Inflammatory macrophage (primary cell): ENCODE measurements around the gene CROCC2.

Source experiments
- DNase-seq, 2 donors: peaks; one replicate each; pipeline ENCODE4 v3.0.0-alpha.2; 2020 to 2022

Gene CROCC2

DNA sequence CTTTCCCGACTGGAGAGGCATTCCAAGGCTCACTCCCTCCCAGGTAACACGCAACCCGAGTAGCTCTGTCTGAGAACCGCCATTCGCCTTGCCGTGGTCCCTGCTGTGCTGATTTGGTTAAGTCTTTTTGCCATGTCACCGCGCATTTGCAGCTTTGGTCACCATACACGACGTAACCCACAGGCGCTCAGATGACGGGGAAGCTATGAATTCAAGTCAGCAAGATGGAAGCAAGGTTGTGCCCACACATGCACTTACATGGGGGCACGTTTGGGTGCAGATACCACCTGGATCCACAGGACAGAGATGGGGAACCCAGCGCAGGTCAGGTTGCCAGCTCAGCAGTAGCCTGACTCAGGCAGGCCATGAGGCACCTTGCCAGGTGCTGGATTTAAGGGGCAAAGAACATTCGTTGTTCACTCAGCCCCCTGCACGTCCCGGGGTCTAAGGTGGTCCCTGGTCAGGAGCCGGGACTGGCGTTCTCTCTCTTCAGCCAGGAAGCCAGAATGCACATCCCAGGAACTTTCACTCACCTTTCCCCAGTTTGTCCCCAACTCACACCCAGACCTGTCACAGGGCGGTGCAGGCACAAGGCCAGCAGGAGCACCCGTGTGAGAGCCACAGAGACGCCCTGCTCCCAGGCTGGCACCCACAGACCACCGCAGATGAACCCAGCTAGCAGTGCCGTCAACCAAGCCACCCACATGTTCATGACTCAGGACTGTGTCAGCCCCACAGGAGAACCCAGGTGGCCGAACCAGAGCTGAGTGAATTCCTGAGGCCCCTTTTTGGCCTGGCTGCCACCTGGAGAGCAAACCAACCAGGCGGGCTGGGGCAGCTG lies 112.1 kb downstream of the CROCC2 start:
- DNase-seq = no peak

DNA sequence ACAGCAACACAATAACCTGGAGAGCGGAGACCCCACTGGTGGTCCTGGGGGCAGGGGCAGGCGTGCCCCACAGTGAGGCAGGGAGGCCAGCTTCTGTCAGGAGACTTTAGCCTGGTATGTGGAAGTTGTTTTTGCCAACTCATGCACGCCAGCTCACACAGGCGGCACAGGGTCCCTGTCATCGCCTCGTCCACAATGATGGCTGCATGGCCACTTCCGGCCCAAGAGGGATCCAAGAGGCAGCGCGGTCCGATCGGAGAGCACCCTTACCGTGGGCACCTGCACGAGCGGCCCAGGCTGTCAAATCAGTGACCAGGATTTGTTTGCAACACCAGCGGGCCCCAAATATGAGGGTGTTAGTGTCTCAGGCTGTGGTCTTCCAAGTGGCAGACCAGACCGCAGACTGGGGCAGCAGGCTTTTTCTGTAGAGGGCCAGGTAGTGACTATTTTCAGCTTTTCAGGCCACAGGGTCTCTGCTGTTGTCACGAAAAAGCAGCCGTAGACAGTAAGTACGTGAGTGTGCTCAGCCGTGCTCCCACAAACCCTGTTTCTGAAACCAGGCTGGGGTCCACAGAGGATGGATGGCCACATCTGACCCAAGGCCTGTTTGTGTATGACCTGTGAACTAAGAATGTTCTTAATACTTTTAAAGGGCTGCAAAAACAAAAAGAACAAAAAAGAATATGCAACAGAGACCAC lies 113.5 kb downstream of the CROCC2 start:
- DNase-seq = no peak

DNA sequence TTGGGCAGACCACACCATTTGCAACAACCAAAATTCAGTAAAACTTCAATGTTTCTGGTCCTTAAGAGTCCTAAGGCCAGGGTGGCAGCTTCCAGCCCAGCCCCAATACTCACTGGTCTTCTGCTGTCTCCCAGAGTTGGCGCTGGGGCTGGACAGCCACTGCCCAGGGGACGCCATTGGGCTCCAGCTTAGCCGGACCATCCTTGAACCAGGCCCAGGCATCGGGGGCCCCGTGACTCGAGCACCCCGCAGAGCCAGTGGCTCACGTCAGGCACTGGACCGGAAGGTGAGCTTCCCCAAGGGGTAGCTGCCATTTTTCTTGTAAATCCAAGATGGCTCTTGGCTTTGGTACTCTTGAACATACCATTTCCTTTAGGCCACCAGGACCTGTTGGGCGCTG lies 114.1 kb downstream of the CROCC2 start:
- no peak for DNase-seq

DNA sequence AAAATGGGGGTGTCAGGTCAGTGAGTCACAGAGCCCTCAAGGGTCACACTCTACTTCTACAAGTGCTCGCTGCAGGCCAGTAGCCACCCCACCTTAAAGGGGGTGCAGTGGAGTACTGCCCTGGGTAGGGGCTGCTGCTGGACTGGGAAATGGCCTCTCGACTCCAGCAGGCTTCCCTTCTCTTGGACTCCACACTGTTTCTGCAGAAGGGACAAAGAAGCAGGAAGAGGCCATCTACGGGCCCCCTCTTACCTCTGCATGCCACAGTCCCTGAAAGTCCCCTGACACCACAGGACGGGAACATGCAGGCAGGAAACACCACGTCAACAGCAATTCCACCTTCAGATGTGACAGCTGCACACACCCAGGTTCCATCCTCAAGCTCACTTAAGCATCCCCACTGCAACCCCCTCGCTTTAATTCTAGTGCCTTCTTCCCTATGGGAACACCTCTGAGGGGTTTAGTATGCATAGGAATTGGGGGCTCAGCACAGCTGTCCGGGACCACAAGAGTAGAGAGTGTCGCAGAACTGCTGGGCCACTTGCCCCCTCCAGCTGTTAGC lies 114.6 kb downstream of the CROCC2 start:
- no peak for DNase-seq

DNA sequence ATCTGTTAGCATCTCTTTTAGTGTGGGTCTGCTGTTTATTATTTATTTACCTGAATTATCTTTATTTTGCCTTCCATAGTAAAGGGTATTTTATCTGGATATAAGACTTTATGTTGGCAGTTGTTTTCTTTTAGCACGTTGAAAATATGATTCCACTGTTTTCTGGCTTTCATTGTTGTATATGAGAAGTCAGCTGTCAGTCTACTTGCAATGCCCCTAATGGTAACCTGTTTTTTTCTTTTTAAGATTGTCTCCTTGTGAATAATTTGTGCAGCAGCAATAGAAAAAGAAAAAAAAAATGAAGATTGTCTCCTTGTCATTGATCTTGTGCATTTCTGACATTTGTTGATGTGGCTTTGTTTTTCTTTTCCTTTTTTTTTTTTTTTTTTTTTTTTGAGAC lies 119.5 kb downstream of the CROCC2 start:
- DNase-seq = no peak

DNA sequence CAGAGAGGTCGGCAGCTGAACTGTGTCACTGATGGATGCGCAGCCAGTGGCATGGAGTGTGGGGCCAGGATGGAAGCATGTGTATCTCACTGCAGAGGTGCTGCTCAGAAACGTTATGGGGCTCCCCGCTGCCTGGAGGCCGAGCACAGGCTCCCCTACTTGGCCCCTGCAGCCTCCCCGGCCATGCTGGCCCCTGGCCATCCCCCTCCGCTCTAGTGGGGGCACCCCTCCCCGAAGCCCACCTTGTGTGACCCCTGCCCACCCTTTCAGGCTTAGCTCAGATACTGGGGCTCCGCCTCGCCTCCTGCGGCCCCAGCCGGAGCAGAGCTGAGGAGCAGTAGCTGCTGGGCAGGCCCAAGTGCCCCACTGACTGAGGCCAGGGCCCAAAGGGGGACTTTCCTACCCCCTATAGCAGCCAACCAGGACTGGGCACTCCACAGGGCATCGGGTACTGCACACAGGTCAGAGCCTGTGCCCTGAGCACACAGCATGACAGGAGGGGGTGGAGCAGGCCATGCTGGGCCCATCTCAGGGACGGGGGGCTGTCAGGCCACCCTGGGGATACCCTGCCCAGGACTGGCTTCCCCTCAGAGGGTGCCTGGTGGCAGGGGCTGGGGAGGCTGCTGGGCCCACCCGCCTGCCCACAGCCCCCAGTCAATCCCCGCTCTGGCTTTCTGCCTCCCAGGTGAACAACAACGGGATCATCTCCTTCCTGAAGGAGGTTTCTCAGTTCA lies 123.6 kb downstream of the CROCC2 start:
- DNase-seq = no peak

DNA sequence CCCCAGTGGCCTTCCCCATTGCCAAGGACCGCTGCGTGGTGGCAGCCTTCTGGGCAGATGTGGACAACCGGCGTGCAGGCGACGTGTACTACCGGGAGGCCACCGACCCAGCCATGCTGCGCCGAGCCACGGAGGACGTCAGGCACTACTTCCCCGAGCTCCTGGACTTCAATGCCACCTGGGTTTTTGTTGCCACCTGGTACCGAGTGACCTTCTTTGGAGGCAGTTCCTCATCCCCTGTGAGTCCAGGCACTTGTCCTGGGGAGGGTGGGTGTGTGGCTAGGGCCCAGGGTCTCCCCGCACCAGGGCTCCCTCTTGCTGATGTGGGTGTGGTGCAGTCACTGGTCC lies 124.2 kb downstream of the CROCC2 start:
- DNase-seq = no peak

DNA sequence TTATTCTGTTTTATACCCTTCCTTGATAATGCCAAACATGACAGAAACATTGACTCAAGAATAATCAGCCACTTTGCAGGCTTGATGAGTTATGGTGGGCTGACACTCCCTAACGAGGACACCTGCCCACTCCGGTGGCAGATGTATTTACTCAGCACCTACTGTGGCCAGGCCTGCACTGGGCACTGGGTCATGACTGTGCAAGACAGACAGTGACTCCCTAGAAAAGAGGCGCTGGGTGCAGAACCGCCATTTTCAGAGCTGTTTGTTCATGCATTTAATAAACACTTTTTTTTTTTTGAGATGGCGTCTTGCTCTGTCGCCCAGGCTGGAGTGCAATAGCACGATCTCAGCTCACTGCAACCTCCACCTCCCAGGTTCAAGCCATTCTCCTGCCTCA lies 124.7 kb downstream of the CROCC2 start:
- no peak for DNase-seq

DNA sequence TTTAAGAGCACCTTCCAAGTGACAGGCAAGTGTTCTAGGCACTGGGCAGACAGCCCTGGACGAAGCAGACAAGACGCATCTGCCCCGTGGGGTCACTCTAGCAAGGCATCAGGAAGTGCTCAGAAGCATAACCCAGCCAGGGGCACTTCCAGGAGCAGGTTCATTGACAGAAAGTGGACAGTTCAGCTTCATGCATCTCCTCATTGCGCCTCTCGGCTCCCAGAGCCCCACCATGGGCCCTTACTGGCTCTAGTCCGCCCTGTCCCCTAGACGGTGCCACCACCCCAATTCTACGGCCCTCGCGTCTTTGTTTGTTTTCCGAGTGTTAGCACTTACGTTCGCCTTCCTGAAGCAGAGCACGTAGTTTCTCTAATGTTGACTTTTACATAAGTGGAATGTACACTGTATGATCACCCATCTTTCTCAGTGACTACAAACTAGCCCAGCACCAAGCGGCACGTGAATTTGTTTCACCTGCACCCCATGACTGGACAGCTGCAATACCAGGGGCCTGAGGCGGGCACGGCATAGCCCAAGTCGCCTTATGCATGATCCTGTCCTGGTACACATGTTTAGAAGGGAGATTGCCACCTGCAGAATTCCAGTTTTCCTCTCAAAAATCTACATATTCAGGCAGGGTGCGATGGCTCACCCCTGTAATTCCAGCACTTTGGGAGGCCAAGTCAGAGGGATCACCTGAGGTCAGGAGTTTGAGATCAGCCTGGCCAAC lies 125.5 kb downstream of the CROCC2 start:
- DNase-seq = no peak

DNA sequence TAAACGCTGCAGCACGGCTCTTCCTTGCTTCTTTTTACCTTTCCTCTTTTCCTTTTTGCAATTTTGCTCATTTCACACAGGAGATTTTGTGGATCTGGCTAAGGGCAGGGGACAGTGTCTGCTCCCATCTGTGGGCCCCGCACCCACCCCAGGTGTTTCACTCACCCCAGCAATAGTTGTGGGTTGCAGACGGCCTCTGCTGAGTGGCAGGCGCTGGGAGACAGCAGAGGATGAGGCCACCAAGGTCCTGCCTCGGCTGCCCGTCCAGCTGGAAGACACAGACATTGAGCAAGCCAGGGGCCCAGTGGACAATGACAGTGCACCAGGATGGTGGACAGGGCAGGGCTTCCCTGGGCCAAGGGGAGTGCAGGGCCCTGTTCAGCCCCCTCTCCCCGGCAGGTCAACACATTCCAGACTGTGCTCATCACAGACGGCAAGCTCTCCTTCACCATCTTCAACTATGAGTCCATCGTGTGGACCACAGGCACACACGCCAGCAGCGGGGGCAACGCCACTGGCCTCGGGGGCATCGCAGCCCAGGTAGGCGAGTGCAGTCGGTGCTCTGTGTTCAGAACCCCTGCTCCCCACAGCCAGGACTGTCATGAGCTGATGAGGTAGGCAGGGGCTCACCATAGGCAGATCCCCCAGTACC lies 127.3 kb downstream of the CROCC2 start:
- DNase-seq = no peak

DNA sequence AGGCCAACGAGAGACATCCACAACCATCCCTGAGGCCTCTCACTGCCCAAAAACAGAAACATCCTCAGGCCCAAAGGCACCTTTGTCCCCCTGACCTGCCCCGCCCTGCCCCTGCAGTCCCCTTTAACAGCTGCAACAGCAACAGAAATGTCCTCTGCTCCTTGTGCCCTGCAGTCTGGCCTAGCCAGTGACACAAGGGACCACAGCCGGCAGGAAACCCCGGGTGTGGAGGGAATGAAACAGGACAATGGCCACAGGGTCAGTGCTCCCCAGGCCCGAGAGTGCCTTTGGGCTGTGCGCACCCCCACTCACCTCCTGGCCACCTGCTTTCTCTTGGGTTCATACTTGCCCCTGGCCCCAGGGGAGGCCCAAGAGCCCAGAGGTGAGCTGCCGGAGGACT lies 127.9 kb downstream of the CROCC2 start:
- DNase-seq = no peak

DNA sequence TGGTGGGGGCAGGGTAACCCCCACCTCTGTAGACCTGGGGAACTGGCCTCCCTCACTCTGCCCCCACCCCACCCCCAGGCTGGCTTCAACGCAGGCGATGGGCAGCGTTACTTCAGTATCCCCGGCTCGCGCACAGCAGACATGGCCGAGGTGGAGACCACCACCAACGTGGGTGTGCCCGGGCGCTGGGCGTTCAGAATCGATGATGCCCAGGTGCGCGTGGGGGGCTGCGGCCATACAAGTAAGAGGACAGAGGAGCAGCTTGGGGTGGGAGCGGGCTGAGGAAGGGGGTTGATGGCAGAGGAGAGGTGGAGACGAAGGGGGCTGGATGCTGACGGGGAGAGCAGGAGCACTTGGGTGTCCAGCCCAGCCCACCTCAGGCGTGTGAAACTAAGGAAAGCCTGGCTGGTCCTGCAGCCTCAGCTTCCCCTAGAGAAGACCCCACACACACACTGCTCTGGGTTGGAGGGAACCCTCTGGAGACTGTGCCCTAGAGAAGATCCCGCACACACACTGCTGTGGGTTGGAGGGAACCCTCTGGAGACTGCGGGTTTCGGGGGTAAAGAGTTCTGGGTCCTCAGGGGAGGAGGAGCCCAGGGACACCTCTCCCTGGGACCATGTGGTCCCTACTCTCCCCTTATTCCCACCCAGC lies 128.5 kb downstream of the CROCC2 start:
- DNase-seq = no peak

DNA sequence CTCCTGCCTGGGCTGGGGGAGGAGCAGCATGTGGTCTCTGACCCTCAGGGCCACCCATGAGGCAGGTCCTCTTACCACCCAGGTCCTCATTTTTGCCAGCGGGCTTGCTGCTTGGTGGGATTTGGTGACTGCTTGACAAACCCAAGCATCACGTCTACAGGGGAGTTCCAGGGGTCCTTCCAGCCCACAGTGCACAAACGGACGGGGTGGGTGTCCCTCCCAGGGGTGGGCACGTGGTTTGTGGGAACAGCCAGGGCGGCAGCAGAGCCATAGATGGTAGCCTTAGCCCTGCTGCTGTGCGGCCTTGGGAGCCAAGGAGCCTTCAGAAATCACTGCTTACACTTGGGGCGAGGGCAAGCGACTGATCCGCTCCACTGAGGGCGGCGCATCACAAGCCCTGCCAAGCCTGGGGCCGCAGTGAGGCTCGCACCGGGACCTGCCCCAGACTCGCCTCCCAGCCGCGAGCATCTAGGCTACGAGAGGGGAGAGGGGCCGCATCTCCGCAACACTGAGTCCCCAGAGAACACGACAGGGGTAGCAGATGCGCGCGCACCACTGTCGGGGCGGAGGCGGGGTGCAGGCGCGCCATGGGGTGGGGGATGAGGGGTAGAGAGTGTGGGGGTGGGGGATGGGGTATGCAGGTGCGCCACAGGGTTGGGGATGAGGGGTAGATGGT lies 129.1 kb downstream of the CROCC2 start:
- DNase-seq = no peak

DNA sequence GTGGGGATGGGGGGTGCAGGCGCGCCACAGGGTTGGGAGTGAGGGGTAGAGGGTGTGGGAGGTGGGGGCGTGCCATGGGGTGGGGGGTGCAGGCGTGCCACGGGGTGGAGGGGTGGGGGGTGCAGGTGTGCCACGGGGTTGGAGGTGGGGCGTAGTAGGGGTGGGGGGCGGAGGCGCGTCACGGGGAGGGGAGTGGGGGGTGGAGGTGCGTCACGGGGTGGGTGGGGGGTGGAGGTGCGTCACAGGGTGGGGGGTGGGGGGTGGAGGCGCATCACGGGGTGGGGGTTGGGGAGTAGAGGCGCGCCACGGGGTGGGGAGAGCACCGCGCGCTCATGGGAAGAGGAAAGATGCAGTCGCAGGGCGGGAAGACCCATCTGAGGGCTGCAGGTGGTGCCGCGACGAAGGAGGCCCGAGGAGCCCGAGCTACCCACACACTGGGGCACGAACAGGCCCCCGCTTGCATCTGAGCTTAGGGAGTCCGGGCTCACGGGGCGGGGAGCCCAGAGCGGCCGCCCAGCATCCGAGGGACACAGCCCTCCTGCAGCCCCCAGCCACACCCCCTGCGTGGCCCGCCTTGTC lies 129.8 kb downstream of the CROCC2 start:
- DNase-seq = no peak

DNA sequence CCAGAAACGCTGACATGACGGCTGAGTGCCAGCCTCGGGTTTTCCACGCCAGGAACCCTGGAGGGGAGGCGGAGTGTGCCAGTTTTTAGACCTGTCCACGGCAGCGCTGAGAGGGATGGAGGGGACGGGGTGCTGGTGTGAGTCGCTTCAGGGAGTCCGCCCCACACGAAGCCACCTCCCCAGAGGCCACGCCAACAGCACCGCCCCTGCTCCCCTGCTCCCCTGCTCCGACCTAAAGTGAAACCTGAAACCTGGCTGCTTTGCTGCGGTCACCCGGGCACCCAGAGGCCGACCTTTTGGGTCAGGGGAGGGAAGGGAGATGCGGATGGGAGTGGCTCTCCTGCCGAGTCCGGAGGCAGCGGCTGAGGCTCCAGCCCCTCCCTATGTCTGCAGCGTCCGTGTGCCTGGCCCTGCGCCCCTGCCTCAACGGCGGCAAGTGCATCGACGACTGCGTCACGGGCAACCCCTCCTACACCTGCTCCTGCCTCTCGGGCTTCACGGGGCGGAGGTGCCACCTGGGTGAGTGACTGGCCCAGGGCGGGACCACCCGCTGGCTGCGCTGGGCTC lies 130.3 kb downstream of the CROCC2 start:
- DNase-seq = no peak

DNA sequence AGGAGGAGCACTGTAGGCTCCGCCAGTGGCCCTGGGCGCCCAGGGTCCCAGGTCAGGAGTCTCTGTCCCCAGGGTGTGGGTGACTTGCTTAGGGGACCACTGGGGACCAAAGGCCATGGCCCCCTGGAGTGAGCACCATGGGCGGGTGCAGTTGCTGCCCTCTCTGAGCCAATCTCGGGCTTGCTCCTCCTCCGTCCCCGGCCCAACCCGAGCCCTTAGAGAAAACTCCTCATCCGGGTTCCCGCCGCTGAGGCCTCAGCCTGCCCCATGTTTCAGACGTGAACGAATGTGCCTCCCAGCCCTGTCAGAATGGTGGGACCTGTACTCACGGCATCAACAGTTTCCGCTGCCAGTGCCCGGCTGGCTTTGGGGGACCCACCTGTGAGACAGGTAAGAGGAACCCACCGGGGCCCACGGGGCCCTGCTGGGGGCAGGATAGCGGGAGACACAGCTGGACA lies 130.9 kb downstream of the CROCC2 start:
- no peak for DNase-seq

DNA sequence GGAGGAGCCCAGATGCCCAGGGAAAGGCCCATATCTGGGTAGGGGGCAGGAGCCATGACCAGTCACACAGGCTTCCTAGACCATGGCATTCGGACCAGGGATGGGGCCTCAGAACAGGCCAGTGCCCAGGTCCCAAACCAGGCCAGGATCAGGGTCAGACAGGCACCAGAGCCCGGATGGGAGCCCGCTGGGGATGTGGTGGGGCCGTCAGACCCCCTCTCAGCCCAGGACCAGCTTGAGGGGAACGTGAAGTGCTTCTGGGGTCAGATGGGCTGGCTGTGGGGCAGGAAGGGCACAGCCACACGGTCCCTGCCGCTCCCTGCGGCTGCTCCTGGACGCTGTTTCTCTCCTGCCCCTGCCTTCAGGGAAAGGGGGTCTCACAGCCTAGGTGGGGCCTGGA lies 131.4 kb downstream of the CROCC2 start:
- no peak for DNase-seq

DNA sequence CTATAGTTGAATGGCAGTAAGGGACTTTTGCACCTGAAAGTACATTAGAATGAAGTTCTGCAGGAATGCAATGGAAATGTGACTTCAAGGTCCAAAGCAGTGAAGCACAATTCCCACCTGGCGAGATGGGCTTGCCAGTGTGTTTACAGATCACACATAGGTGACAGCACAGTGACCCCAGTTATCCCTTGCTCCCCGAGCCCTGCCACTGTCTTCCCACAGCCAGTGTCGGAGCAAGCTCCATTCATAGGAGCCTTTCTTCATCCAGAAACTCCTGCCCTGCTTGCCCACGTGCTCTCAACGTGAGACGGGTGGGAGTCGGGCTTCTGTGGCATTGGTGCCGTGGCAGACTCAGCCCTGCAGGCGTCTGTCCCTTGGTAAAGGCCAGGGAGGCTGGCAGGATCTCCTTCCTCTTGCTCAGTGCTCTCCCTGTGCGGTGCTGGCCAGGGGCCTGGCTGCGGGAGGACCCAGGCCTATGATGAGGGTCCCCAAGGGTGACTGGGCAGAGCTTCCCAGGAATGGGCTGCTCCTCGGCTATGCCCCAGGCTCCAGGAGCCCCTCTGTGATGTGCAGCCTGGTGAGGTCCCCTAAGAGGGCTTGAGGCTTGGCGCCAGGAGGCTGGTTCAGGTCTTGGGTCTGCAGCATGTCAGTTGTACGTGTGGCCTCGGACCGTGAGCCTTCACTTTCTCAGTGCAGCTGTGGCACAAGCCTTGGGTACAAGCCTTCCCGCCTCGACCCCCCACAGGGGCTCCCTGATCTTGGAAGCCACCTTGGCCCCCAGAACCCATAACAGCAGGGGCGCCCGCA lies 132.4 kb downstream of the CROCC2 start:
- no peak for DNase-seq

DNA sequence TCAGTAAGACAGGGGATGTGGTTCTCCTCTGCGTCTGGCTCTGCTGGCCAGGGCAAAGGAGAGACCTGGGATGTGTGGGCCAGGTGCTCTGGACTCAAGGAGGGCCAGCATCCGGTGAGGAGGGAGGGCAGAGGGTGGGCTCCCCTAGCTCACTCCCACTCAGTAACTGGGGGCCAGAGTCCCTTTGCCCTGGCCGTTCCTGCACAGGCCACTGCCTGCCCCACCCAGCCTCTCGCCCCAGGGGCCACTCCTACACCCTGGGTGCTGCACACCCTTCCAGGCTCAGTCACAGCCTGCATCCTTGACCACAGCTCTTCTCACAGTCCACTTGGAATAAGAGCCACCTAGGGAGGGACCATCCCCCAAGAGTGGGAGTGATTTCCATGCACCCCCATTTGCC lies 133.3 kb downstream of the CROCC2 start:
- no peak for DNase-seq
